Nephron progenitor cell (in vitro differentiated cells): ENCODE data around the gene LIPG.
A peak's percentile ranks its signal among the peaks of the same experiment; 100 is the strongest.

Experiments used
- DNase-seq: peaks from one replicate; pipeline ENCODE4 v3.0.0; 2021
- H3K27ac Mint-ChIP-seq: 2 replicates; pipeline ENCODE4 v1.8.0; 2021; ENCODE audit warnings: mild to moderate bottlenecking, moderate library complexity, mixed read lengths
- H3K27me3 Mint-ChIP-seq: 2 replicates; pipeline ENCODE4 v1.8.0; 2021; ENCODE audit warnings: mild to moderate bottlenecking, low read depth, mixed read lengths; ENCODE audit not compliant: poor library complexity
- H3K36me3 Mint-ChIP-seq: 2 replicates; pipeline ENCODE4 v1.8.0; 2021; ENCODE audit warnings: low read depth, mixed read lengths
- H3K4me1 Mint-ChIP-seq: 2 replicates; pipeline ENCODE4 v1.8.0; 2021; ENCODE audit warnings: mixed read lengths
- H3K4me3 Mint-ChIP-seq: 2 replicates; pipeline ENCODE4 v1.8.0; 2021; ENCODE audit warnings: mild to moderate bottlenecking, moderate library complexity, mixed read lengths
- H3K9me3 Mint-ChIP-seq: 2 replicates; pipeline ENCODE4 v1.8.0; 2021; ENCODE audit warnings: mild to moderate bottlenecking, moderate library complexity, mixed read lengths
- CTCF ChIP-seq: fragments of 200-600 bp; sonication (generic); IDR thresholded peaks from 2 replicates; pipeline ENCODE4 v1.5.0; 2021; ENCODE audit warnings: antibody characterized with exemption

LIPG gene

GRCh38 chr18:49623571-49623970 lies 61.7 kb downstream of the LIPG start:
- Mint-ChIP-seq H3K27me3 (peaks cover 7% of the 10 kb centered on the region), H3K36me3 (no peaks in the 10 kb centered on the region), H3K4me3 (no peak overlapping the region), H3K9me3 (no peaks in the 10 kb centered on the region), H3K27ac (no peak overlapping the region), H3K4me1 (peaks cover 83% of the 10 kb centered on the region)
- TF ChIP-seq CTCF, result no peak
- no peak for DNase-seq

DNA sequence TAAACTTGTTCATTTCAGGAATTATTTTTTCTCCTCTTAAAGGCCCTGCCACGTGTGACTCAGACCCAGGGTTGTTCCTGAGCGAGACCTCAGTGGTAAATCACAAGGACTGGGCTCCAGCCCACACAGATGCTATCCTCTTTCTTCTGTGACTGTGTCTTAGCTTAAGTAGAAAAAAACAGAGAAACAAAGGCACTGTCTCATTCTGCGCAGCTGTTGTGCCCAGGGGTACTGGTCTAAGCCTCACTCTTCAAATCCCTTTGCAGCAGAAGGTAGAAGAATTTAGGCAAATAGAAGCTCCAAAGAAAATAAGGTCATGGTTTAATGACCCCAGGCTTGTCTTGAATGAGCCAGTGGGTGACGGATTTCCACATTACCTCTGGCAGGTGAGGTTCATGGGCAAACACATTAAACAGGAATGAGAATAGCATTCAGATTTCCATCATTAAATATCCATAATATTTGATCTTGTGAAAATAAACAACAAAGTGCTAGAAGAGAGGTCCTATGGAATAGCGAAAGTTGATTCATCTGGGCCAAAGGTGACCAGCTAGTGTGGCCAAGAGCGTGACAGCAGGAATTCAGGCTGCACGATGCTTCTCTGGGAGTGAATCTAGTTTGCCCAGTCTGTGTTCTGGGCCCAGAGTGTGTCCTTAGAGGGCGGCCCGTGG lies 63.3 kb downstream of the LIPG start:
- Mint-ChIP-seq H3K4me3 (peak overlapping the region; percentile 15), H3K27ac (peak overlapping the region; percentile 82), H3K27me3 (peaks cover 7% of the 10 kb centered on the region), H3K9me3 (no peaks in the 10 kb centered on the region), H3K36me3 (no peaks in the 10 kb centered on the region), H3K4me1 (peaks cover 75% of the 10 kb centered on the region)
- no peak for TF ChIP-seq CTCF
- DNase-seq, result no peak

GRCh38 chr18:49626842-49627467 lies 65.1 kb downstream of the LIPG start:
- peaks cover 12% of the 10 kb centered on the region for H3K27me3 Mint-ChIP-seq
- H3K36me3 Mint-ChIP-seq, result no peaks in the 10 kb centered on the region
- no peaks in the 10 kb centered on the region for H3K9me3 Mint-ChIP-seq
- H3K4me1 Mint-ChIP-seq, result peaks cover 60% of the 10 kb centered on the region
- TF ChIP-seq CTCF, result no peak
- no peak overlapping the region for H3K27ac Mint-ChIP-seq
- DNase-seq, result no peak
- no peak overlapping the region for H3K4me3 Mint-ChIP-seq

DNA sequence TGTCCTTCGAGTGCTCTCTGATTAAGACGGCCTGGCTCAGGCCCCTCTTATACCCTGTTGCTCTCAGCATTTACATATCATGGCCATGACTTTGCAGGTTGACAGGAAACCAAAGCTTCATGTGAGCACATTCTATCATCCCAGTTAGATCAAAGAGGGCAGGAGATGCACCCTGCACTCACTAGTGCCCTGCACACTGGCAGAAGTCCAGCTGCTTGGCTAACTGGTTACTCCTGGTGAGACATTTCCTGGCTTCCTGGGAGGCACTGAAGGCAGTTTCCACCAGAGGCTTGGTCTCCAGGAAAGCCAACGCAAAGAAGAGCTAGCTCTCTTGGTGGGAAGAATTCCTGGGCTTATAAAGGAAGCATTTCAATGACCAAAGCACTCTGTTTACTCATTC lies 66.3 kb downstream of the LIPG start:
- Mint-ChIP-seq H3K27ac (peak overlapping the region; percentile 11), H3K9me3 (no peaks in the 10 kb centered on the region), H3K27me3 (peaks cover 20% of the 10 kb centered on the region), H3K36me3 (no peaks in the 10 kb centered on the region), H3K4me1 (peaks cover 54% of the 10 kb centered on the region), H3K4me3 (no peak overlapping the region)
- DNase-seq, result no peak
- no peak for TF ChIP-seq CTCF

DNA sequence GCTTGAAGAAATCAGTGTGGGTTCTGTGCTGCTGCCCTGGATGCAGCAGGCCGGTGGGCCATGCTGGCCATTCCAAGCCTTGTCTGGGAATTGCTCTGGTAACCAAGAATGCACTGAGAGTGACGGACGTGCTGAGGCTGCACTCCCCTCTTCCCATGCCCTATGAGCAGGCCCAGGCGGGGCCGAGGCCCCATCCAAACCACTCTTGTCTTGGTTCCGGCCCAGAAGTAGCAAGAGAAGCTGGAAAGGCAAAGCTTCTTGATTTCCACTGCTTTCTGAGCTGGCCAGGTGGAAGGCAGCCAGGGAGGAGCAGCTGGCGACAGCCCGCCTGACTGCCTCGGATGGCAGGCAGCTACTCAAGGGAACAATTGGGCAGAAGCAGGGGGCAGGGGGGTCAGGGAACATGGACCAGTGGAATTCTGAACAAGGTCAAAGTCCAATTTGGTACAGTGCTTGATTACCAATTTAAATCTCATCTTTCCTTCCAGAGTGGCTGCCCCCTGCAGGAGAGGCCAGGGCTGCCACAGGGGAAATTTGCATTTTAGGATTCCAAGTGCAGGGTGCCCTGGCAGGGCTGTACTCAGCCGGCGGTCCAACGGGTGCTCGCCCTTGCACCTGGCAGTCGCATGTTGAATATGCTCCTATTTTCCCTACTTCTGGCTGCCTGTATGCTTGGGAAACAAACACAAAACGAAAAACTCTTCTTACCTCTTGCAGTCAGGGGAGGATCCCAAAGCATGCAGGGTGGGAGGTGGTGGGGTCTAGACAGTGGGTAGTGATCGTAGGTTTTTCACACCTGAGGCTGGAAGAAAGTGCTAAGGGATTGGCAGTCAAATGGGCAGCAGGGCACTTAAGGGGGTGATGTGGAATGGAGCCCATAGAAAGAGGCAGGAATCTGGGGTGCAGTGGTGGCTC lies 67.3 kb downstream of the LIPG start:
- no peak for TF ChIP-seq CTCF
- no peak for DNase-seq
- no peaks in the 10 kb centered on the region for H3K9me3 Mint-ChIP-seq
- H3K4me3 Mint-ChIP-seq, result no peak overlapping the region
- H3K27me3 Mint-ChIP-seq, result peaks cover 20% of the 10 kb centered on the region
- peak overlapping the region; percentile 54 for H3K27ac Mint-ChIP-seq
- H3K36me3 Mint-ChIP-seq, result no peaks in the 10 kb centered on the region
- H3K4me1 Mint-ChIP-seq, result peaks cover 50% of the 10 kb centered on the region
